NCI-H82 treated with DMSO at 0.1 percent for 48 hours (cell line): Measurements from ENCODE around the gene PPP2R5C.

Source experiments
- DNase-seq: peaks from one replicate; lab custom pipeline; 2025; ENCODE audit not compliant: unreplicated experiment; lab: John Stamatoyannopoulos, UW

PPP2R5C gene

GRCh38 chr14:101909371-101910096 is 148.0 kb downstream of the PPP2R5C start:
- DNase-seq = no peak

GRCh38 chr14:101912841-101913240 is 151.3 kb downstream of the PPP2R5C start:
- no peak for DNase-seq

GRCh38 chr14:101914083-101914482 is 152.6 kb downstream of the PPP2R5C start:
- DNase-seq = no peak

GRCh38 chr14:101915871-101916815 is 154.6 kb downstream of the PPP2R5C start:
- DNase-seq = no peak

- DNase-seq = no peak
Measured at GRCh38 chr14:101916816-101917412, 155.4 kb downstream of the PPP2R5C start.

GRCh38 chr14:101917413-101918017 is 156.0 kb downstream of the PPP2R5C start:
- DNase-seq = no peak

GRCh38 chr14:101918065-101918989 is 156.8 kb downstream of the PPP2R5C start:
- no peak for DNase-seq

GRCh38 chr14:101920271-101920670 is 158.8 kb downstream of the PPP2R5C start:
- no peak for DNase-seq

GRCh38 chr14:101922866-101923265 is 161.4 kb downstream of the PPP2R5C start:
- no peak for DNase-seq

- DNase-seq = no peak
Measured at GRCh38 chr14:101925152-101925551, 163.6 kb downstream of the PPP2R5C start.

GRCh38 chr14:101926085-101926484 is 164.6 kb downstream of the PPP2R5C start:
- no peak for DNase-seq

- DNase-seq = no peak
Measured at GRCh38 chr14:101926620-101927019, 165.1 kb downstream of the PPP2R5C start.

GRCh38 chr14:101927859-101928258 is 166.3 kb downstream of the PPP2R5C start:
- no peak for DNase-seq

- DNase-seq = no peak
Measured at GRCh38 chr14:101928415-101928841, 166.9 kb downstream of the PPP2R5C start.

GRCh38 chr14:101929096-101929495 is 167.6 kb downstream of the PPP2R5C start:
- DNase-seq = no peak

- no peak for DNase-seq
Measured at GRCh38 chr14:101929946-101930345, 168.4 kb downstream of the PPP2R5C start.

- DNase-seq = no peak
Measured at GRCh38 chr14:101932673-101933072, 171.2 kb downstream of the PPP2R5C start.

GRCh38 chr14:101933209-101933608 is 171.7 kb downstream of the PPP2R5C start:
- DNase-seq = no peak

GRCh38 chr14:101934601-101935150 is 173.2 kb downstream of the PPP2R5C start:
- no peak for DNase-seq
